ENCODE results near the gene TRMO.
A peak's percentile ranks its signal among the peaks of the same experiment; 100 is the strongest.
"Not testable (repeated sequence)": the region's sequence is repeated elsewhere in the genome, so short reads cannot be mapped to it uniquely, and the experiment has no call there.

Gene TRMO, protein sequence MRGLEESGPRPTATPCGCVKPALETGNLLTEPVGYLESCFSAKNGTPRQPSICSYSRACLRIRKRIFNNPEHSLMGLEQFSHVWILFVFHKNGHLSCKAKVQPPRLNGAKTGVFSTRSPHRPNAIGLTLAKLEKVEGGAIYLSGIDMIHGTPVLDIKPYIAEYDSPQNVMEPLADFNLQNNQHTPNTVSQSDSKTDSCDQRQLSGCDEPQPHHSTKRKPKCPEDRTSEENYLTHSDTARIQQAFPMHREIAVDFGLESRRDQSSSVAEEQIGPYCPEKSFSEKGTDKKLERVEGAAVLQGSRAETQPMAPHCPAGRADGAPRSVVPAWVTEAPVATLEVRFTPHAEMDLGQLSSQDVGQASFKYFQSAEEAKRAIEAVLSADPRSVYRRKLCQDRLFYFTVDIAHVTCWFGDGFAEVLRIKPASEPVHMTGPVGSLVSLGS

DNA sequence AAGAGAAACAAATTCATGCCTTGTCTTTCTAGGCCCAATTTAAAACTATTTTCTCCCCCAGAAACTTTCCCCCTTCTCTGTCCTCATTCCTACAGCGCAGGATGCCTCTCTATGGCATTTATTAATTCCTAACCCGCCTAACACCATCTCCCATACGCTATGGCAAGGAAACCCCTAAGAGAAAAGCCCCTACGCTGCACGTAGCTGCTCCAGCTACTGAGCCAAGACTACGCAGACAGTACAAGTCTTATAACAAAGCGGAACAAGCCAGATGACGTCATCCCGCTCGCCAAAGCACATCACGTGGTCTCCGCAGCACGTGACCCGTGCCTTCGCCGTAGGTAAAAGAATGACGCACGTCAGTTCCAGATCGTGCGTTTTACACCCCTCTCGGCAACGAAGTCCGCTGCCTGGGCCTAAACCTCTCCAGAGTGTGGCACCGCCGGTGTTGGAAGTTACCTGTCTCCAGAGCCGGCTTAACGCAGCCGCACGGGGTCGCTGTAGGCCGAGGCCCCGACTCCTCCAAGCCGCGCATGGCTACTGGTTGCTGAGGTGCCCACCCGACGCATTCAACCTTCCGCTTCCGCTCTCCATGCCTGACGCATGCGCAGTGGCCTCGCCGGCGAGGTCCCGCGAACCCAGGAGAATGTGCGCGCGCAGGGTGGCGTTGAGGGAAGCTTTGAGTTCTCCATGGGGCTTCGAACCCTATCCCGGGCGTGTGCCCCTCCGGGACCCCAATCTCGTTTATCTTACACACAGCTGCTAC is at the start of gene TRMO:
Gene TRMO, minus strand, starts transcription at position 542 of the 766 bp plus-strand sequence. Its CDS starts 7 bp downstream, at position 535.
- peak; percentile 99 for DNase-seq

DNA sequence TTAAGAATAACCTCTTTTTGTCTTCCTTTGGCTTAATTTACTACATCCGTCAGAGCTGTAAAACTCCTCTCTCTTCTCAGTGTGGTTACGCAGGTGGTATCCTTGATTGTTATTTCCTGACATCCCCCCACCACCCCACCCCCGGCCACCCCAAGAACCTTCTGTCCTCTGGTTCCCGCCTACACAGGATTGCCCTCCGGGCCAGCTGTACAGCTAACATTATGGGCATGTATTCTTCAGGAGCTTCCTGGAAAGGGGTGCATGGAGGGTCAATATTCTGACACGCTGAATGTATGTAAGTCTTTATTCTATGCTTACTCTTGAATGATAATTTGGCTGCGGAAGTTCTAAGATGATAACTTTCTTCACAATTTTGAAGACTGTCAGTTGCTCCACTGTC is 47.9 kb upstream of the TRMO start:
- DNase-seq = no peak

DNA sequence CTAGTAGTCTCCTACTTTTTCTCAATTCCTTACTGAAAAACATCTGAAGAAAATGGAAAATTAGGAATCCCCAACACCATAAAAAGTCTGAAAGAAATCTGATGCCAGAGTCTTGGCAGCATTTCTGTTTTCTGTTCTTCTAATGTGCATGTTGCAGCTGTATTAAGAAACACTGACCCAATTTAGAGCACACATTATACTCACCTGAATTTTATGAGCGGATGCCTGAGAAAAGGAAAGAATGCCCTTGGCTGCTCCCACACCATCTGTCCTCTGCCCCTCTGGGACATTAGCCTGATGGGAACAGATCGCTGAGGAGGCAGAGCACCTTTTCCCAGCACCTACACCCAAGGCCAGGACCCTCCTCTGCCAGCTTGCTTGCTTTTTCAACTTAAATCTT is 46.7 kb upstream of the TRMO start:
- DNase-seq = no peak

DNA sequence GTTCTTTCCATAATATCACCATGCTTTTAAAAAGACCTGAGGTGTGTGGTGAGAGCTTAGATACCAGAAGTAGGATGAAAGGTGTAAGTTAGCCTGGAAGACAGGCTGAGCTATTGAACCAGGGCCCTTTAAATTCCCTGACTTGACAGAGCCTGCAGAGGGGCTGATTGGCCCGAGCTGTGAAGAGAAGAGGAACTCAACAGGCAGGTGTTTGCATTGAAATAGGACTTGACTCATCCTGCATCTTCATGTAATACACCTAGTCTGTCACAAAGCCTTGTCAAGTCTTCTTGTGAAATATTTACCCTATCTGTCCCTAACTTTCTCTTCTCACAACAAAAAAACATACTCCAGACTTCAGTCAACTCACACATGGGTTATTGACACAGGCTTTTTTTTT is 44.2 kb upstream of the TRMO start:
- DNase-seq = no peak

DNA sequence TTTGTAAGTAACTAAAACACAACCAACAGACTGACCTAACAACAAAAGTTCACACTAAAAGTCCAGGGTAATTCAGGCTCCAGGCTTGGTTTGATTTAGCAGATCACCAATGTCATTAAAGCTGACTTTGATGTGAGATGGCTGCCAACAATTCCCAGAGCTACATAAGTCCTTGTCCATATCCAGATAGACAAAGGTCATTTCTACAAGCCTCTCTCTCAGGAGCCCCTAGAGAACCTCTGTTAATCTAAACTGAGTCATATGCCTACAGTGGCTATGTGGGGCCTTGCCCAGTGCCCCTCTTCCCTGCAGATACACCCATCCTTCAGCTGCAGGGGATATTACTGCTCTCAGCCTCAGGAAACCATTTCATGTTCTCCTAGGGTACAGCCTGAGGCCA is 42.6 kb upstream of the TRMO start:
- no peak for DNase-seq

DNA sequence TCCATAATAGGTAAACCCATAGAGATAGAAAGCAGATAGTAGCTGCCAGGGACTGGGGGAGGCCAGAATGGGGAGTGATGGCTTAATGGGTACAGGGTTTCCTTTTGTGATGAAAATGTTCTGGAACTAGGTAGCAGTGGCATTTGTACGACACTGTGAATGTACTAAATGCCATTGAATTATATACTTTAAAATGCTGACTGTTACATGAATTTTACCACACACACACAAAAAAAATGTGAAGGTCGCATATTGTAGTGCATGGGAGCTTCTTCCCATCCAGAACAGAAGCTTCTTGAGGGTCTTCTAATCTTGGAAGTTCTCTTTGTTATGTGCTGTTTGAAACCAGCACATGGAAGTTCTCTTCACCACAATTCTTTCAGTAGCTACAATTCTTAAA is 40.9 kb upstream of the TRMO start:
- DNase-seq = no peak

DNA sequence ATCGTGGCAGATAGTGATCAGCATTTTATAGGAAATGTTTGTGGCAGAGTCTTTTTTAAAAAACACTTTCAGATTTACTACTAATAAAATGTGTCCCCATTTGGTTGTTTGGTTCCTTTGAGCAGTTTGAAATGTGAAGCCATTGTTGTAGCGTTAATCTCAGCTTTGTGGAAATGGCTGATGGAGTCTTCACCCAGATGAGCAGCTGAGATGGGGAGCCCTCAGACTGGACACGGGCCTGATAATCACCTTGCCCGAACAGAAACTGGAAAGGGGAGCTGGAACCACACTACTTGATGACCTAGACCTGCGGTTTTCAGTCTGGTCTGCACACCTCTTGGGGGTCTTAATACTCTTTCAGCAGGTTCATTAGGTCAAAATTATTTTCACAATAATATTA is 40.3 kb upstream of the TRMO start:
- no peak for DNase-seq

DNA sequence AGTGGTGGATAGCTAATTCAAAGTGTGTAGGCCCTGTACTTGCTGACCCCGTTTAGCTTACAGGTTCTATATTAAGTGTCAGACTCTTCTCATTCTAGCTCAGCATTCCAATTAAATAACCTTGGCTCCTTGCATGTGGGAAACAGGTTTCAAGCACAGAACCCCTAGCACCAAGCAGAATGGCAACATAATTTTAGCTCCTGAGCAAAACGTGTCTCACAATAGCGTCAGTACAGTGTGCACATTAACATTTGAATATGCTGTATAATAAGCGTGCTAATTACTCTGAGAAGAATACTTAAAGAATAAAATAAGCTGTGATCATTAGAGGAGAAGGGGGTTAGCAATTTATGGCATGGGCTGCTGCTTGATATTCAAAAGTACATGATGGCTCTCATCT is 39.8 kb upstream of the TRMO start:
- no peak for DNase-seq

DNA sequence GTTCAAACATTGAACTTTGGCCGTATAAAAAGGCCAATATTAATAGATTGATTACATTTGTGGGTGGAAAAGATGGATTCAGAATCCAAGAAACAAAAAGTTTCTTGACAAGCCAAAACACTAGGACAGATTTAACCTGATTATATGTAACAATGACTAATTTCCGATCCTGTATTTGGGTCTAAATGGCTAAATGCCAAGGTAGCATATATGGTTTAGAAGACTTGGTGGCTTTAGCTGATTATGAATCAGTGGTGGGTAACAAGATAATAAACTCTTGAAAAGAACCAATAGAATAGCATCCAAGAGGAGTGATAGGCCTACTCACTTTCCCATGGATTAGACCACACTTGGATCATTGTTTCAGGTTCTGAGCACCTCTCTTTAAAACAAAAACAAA is 39.1 kb upstream of the TRMO start:
- no peak for DNase-seq

DNA sequence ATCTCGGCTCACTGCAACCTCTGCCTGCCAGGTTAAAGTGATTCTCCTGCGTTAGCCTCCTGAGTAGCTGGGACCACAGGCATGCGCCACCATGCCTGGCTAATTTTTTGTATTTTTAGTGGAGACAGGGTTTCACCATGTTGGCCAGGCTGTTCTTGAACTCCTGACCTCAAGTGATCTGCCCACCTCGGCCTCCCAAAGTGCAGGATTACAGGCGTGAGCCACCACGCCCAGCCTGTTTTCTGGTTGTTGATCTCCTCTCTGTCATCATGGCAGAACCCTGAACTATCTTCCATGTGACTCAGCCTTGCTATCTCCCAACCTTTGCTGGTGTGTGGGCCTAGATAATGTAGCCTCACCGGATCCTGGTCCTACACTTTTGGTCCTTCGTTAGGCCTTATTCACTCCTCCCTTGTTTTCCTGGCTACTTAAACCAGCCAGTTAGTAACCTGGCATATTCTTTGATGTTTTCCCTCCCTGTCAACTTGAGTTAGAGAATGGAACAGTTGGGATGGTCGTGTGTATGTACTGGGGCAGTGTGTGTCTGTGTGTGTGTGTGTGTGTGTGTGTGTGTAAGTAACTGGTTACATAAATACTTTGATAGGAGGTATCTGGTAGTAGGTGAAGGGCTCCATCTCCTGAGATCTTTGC is 38.5 kb upstream of the TRMO start:
- DNase-seq = not testable (repeated sequence)

DNA sequence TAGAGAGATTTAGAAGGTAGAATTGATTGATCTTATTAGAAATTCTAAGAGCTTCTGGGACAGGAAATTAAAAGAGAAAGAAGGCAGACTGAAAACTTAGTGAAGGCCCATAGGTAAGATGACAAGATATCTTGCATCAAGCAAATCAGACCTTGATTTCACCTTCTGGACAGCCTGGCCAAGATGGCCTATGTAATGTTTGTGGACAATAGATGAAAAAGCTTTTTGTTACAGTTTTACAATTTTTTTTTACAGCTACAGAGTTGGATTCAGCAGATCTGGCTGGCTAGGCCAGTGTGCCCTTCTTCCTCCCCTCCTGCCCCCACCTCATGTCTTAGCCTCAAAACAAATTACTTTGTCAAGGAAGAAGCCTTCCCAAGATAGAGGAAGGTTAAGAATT is 37.3 kb upstream of the TRMO start:
- DNase-seq = no peak

DNA sequence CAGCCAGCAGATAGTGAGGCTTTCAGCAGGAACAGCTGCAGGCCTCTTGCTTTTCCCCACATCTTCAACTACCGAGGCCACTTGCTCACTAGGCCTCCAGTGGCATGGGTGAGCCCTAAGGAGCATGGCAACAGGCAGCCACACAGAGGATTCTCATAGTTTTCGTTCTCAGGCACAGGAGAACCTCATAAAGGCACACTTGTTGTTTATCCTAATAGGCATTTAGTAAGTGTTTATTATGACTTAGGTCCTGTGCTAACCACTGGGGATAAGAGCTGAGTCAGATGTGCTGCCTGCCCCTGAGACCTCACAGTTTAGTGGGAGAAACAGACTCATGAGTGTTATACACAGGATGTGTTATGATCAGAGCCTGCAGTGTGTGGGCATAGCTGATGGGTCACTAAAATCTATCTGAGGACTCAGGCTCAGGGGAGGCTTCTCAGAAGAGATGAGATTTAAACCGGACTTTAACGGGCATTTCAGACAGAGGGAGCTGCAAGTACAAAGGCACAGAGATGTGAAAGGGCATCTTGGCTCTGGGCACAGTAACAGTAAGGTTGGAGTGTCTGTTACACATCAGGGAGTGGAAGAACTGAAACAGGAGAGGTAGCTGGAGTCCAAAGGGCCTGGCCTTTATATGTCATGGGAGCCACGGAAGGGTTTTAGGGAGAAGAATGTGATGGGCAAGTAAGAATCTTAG is 36.7 kb upstream of the TRMO start:
- no peak for DNase-seq

DNA sequence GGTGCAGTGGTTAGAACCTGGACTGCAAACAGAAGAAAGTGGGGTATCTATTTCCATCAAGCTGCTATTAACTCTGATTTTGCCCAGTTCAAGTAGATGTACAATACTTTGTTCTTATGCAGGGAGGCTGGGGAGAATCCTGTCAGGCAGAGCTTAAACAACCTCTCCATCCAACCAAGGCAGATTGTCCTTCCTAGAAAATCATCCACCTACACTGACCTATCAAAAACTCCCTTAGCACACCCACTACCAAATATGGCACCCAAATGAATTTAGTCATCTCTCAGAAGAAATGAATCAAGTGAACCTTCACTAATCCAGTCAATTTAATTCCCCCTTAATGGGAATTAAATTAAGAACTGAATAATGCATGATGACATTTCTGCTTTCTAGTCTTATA is 34.0 kb upstream of the TRMO start:
- DNase-seq = no peak

DNA sequence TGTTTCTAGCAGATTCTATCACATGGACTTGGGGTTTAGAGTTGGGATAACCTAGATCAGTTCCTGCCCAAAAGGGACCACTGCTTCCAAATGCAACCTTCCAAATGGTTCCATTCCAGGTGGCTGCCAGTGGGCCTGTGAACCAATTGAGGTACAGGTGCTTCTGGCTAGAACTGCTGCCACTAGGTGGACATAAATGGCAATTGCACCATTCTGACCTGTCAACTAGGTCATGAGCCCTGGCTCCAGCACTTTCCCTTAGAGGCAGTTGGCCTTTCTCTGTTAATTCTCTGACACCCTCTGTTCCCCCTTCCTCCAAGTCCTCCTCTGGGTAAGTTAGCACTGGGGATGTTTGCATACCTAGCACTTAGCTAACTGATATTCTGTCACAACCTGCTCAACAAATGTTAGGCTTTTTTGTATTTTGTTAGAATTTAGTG is 32.3 kb upstream of the TRMO start:
- DNase-seq = no peak

DNA sequence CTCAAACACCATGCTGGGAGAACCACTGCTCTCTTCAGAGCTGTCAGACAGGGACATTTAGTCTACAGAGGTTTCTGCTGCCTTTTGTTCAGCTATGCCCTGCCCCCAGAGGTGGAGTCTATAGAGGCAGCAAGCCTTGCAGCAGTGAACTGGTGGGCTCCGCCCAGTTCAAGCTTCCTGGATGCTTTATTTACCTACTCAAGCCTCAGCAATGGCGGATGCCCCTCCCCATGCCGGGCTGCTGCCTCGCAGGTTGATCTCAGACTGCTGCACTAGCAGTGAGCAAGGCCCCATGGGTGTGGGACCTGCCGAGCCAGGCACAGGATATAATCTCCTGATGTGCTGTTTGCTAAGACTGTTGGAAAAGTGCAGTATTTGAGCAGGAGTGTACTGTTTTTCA is 28.6 kb upstream of the TRMO start:
- DNase-seq = not testable (repeated sequence)

DNA sequence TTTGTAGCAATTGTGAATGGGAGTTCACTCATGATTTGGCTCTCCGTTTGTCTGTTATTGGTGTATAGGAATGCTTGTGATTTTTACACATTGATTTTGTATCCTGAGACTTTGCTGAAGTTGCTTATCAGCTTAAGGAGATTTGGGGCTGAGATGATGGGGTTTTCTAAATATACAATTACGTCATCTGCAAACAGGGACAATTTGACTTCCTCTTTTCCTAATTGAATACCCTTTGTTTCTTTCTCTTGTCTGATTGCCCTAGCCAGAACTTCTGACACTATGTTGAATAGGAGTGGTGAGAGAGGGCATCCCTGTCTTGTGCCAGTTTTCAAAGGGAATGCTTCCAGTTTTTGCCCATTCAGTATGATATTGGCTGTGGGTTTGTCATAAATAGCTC is 24.8 kb upstream of the TRMO start:
- not testable (repeated sequence) for DNase-seq

DNA sequence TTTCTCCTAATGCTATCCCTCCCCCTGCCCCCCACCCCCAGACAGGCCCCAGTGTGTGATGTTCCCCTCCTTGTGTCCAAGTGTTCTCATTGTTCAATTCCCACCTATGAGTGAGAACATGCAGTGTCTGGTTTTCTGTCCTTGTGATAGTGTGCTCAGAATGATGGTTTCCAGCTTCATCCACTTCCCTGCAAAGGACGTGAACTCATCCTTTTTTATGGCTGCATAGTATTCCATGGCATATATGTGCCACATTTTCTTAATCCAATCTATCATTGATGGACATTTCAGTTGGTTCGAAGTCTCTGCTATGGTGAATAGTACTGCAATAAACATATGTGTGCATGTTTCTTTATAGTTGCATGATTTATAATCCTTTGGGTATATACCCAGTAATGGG is 23.2 kb upstream of the TRMO start:
- DNase-seq = not testable (repeated sequence)

DNA sequence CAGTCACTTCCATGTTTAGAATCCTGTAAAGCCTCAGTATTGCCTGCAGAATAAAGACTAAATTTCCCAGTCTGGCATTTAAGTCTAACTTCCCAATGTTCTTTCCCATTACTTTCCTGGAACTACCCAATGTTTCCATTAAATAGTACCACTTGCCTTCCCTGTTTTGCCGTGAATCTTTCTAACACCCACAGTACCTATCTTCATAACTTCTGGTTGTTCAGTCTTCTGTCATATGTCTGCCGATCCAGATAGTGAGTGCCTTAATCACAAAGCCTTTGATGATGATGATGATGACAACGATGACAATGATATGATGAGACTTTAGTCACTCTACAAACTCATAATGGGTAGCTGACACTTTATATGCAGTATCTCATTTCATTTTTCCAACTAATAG is 22.3 kb upstream of the TRMO start:
- DNase-seq = no peak

DNA sequence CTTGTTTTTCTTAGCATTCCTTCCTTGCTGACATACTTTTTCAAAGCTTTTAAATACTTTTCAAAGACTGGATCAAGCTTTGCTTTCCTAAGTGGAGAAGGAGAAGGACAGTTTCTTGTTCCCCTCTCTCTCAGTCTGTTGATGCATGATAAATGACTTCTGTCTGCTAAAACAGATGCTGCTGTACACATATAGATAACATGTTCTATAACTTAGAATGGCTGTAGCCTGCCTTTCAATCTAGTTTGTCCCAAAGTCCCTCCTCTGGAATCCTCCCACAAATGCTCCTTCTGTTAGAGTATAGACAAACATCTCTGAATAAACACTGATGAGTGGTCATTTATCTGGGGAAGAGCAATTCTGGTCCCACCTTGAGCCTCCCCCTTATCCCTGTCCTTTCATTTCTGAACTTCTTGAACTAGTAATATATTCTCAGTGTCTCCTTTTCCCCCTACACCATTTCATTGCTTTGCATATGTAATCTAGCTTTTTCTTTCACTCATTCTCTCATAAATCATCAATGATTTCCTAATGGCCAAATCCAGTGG is 21.1 kb upstream of the TRMO start:
- no peak for DNase-seq

DNA sequence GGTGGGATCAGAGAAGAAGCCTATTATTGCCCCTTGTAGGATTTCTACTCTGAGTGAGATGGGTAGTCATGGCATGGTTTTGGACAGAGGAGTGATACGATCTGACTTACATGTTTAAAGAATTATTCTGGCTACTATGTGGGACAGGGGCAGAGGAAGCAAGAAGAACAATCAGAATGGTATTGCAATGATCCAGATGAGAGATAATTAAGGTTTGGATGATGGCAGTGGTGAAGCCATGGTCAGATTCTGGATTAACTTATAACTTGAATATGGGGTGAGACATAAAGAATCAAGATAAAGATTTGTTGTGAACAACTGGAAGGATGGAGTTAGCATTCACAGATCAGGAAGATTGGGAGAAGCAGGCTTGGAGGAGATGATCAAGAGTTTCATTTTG is 19.0 kb upstream of the TRMO start:
- no peak for DNase-seq

DNA sequence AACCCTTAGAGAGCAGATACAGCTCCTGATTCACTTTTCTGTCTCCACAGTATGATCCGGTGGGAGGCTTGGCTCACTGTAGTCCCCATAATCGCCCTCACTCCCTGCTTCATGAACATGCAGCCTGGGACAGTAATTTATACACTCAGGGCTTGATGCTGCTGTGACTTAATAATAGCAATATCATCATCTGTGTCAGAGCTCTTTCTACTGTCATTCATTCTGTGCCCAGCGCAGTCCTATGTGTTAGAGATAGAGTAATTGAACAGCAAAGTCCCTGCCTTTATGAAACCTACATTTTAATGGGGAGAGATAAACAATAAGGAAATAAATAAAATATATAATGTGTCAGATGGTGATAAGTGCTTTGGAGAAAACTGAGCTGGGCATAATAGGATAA is 18.4 kb upstream of the TRMO start:
- DNase-seq = no peak

DNA sequence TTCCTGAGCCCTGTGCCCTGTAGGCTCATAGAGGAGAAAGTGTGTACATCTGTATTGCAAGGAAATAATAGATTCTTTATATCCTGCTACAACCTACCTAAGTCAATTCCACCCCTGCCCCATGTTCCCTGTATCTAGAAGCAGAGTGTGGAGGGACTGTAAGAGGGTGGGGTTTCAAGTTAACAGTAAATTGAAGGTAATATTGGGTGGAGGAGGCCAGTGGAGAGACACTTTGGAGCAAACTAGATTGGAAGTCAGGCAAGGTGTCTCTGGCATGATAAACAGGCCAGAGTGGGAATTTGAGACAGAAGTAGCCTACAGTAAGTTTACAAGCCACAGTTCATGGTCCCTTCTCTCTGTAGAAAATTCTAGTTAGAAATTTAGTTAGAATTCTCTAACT is 17.9 kb upstream of the TRMO start:
- no peak for DNase-seq
